Activated naive CD4-positive, alpha-beta T cell treated with anti-CD3 and anti-CD28 coated beads, Interleukin-2, amount 50 U/mL, for 24 hours (primary cell): ENCODE measurements around the gene SYT1.

Experiments
- H3K27ac Mint-ChIP-seq: one replicate; pipeline ENCODE4 v1.8.0; 2021; ENCODE audit warnings: mild to moderate bottlenecking, mixed read lengths
- H3K27me3 Mint-ChIP-seq: one replicate; pipeline ENCODE4 v1.8.0; 2021; ENCODE audit warnings: mixed read lengths
- H3K36me3 Mint-ChIP-seq: one replicate; pipeline ENCODE4 v1.8.0; 2021; ENCODE audit warnings: mixed read lengths
- H3K4me1 Mint-ChIP-seq: one replicate; pipeline ENCODE4 v1.8.0; 2021; ENCODE audit warnings: mixed read lengths
- H3K4me3 Mint-ChIP-seq: one replicate; pipeline ENCODE4 v1.8.0; 2021; ENCODE audit warnings: mild to moderate bottlenecking, mixed read lengths
- H3K9me3 Mint-ChIP-seq: one replicate; pipeline ENCODE4 v1.8.0; 2021; ENCODE audit warnings: mixed read lengths

Gene SYT1

GRCh38 chr12:79161249-79161934, 296.8 kb downstream of the SYT1 start:
- no peak overlapping the region for H3K4me3 Mint-ChIP-seq
- H3K27me3 Mint-ChIP-seq: no peaks in the 10 kb centered on the region
- H3K36me3 Mint-ChIP-seq: no peaks in the 10 kb centered on the region
- no peaks in the 10 kb centered on the region for H3K9me3 Mint-ChIP-seq
- H3K27ac Mint-ChIP-seq: no peak overlapping the region
- H3K4me1 Mint-ChIP-seq: no peaks in the 10 kb centered on the region

DNA sequence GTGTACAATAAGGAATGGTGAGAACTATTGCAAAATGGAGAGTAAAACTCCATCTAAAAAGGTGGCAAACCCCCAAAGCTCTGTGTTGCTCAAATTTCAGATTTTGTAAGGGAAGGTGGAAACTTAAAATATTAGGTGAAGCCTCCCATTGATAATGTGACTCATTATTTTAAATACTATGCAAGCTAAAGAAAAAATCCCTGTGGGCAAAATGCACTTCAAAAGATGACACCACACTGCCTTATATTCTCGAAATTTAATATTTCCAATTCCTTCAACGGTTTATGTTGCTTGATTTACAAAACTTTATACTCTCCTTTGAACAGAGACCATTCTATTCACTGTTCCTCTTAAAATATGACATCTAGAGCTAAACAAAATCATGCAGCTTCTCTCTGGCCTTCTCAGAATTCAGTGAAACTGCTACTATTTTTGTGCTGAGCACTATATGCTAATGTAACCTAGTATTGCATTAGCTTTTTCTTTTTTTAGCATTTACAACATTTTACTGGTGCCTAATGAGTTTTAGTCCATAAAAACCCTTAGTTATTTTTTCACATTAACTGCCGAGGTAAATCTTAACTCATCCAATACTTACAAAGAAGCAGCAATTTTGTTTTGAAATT, 297.7 kb downstream of the SYT1 start:
- Mint-ChIP-seq H3K36me3 (no peaks in the 10 kb centered on the region), H3K4me1 (no peaks in the 10 kb centered on the region), H3K27me3 (no peaks in the 10 kb centered on the region), H3K9me3 (no peaks in the 10 kb centered on the region), H3K4me3 (no peak overlapping the region), H3K27ac (no peak overlapping the region)

- Mint-ChIP-seq H3K4me3 (no peak overlapping the region), H3K27ac (no peak overlapping the region), H3K27me3 (no peaks in the 10 kb centered on the region), H3K36me3 (no peaks in the 10 kb centered on the region), H3K4me1 (no peaks in the 10 kb centered on the region), H3K9me3 (no peaks in the 10 kb centered on the region)
Measured at GRCh38 chr12:79162948-79163347, 298.4 kb downstream of the SYT1 start.

DNA sequence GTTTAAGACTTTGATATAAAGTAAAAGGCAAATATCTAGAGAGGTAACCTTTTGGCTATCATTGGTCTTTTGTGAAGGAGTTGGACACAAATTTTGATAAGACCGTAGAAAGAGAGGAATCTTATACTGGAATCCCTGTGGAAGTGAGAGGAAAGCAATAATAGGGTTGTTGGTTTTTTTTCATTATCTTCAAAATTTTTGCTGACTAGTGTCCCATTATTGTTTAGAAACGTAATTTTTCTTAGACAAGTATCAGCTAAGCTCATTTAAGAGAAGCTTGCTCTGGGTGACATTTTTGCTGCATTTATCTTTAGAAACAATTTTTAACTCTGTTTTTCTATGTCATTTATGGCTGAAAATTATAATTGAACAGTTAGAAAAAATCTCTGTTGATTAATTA, 300.3 kb downstream of the SYT1 start:
- Mint-ChIP-seq H3K27me3 (no peaks in the 10 kb centered on the region), H3K4me3 (no peak overlapping the region), H3K4me1 (no peaks in the 10 kb centered on the region), H3K9me3 (no peaks in the 10 kb centered on the region), H3K36me3 (no peaks in the 10 kb centered on the region), H3K27ac (no peak overlapping the region)

GRCh38 chr12:79168687-79169086, 304.1 kb downstream of the SYT1 start:
- Mint-ChIP-seq H3K4me3 (no peak overlapping the region), H3K4me1 (no peaks in the 10 kb centered on the region), H3K27ac (no peak overlapping the region), H3K27me3 (no peaks in the 10 kb centered on the region), H3K9me3 (peaks cover 5% of the 10 kb centered on the region), H3K36me3 (no peaks in the 10 kb centered on the region)

- Mint-ChIP-seq H3K27me3 (no peaks in the 10 kb centered on the region), H3K4me3 (no peak overlapping the region), H3K4me1 (no peaks in the 10 kb centered on the region), H3K36me3 (no peaks in the 10 kb centered on the region), H3K27ac (no peak overlapping the region), H3K9me3 (peaks cover 9% of the 10 kb centered on the region)
Measured at GRCh38 chr12:79174626-79175025, 310.1 kb downstream of the SYT1 start.

DNA sequence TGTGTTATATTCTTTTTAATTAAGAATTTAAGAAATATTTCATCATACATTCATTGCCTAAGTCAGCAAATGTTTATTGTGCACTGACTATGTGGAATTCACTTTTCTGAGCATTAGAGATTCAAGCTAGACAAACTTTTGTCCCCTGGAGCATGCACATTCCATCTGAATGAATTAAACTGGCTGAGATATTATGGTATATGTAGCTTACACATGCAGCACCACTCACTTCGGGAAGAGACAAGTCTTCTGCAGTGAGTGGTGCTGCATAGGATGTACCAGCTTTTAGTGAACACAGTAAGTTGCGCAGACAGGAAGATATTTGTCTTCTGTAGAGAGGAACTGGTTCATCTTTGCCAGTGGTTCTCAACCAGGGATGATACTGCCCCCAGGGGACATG, 318.4 kb downstream of the SYT1 start:
- Mint-ChIP-seq H3K27me3 (no peaks in the 10 kb centered on the region), H3K4me1 (no peaks in the 10 kb centered on the region), H3K27ac (no peak overlapping the region), H3K4me3 (no peak overlapping the region), H3K36me3 (no peaks in the 10 kb centered on the region), H3K9me3 (no peaks in the 10 kb centered on the region)

GRCh38 chr12:79183926-79184325, 319.4 kb downstream of the SYT1 start:
- H3K4me1 Mint-ChIP-seq: no peaks in the 10 kb centered on the region
- no peaks in the 10 kb centered on the region for H3K36me3 Mint-ChIP-seq
- H3K4me3 Mint-ChIP-seq: no peak overlapping the region
- H3K27me3 Mint-ChIP-seq: no peaks in the 10 kb centered on the region
- no peaks in the 10 kb centered on the region for H3K9me3 Mint-ChIP-seq
- H3K27ac Mint-ChIP-seq: no peak overlapping the region

- no peak overlapping the region for H3K27ac Mint-ChIP-seq
- no peaks in the 10 kb centered on the region for H3K9me3 Mint-ChIP-seq
- H3K27me3 Mint-ChIP-seq: no peaks in the 10 kb centered on the region
- no peaks in the 10 kb centered on the region for H3K4me1 Mint-ChIP-seq
- no peaks in the 10 kb centered on the region for H3K36me3 Mint-ChIP-seq
- H3K4me3 Mint-ChIP-seq: no peak overlapping the region
Measured at GRCh38 chr12:79186506-79186905, 321.9 kb downstream of the SYT1 start.

DNA sequence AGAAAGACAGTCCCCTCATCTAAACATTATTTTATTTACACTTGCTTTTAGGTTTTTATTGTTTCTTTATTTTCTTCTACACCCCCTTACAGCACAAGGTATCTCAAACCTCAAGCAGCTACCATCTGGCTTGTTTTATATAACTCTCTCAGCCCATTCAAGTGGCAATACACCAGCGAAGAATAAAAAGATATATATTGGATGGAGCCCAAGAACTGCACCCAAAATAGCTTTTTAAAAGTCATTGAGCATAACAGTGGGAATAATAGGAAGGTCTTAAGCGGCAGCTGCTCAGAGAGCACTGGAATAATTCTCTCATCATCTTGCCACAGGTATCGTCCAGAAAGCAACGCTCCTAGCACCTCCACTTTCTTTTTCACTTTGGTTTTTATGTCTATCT, 322.5 kb downstream of the SYT1 start:
- no peaks in the 10 kb centered on the region for H3K4me1 Mint-ChIP-seq
- no peak overlapping the region for H3K4me3 Mint-ChIP-seq
- no peaks in the 10 kb centered on the region for H3K36me3 Mint-ChIP-seq
- no peaks in the 10 kb centered on the region for H3K9me3 Mint-ChIP-seq
- no peak overlapping the region for H3K27ac Mint-ChIP-seq
- H3K27me3 Mint-ChIP-seq: no peaks in the 10 kb centered on the region

DNA sequence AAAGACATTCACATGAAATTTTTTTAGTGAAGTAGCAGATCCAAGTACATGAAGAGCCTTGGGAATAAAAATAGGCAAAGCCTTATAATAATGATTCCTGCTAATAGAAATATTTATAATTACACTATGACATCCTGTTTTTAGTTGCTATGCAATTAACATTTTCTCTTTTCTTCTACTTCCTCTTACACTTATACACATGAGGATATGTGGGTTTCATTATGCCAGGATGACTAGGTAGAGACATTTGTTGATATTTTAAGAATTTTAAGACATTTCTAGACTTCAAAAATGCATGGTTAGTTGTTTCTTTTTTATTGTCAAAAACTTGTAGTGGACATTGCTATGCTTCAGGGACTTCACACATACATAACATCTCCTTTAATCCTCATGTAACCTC, 326.8 kb downstream of the SYT1 start:
- H3K27ac Mint-ChIP-seq: no peak overlapping the region
- no peaks in the 10 kb centered on the region for H3K9me3 Mint-ChIP-seq
- no peak overlapping the region for H3K4me3 Mint-ChIP-seq
- no peaks in the 10 kb centered on the region for H3K36me3 Mint-ChIP-seq
- H3K4me1 Mint-ChIP-seq: no peaks in the 10 kb centered on the region
- H3K27me3 Mint-ChIP-seq: no peaks in the 10 kb centered on the region

- no peaks in the 10 kb centered on the region for H3K4me1 Mint-ChIP-seq
- no peaks in the 10 kb centered on the region for H3K9me3 Mint-ChIP-seq
- no peak overlapping the region for H3K4me3 Mint-ChIP-seq
- no peaks in the 10 kb centered on the region for H3K27me3 Mint-ChIP-seq
- H3K27ac Mint-ChIP-seq: no peak overlapping the region
- no peaks in the 10 kb centered on the region for H3K36me3 Mint-ChIP-seq
Measured at GRCh38 chr12:79194595-79194994, 330.0 kb downstream of the SYT1 start.

- Mint-ChIP-seq H3K9me3 (no peaks in the 10 kb centered on the region), H3K27ac (no peak overlapping the region), H3K4me3 (no peak overlapping the region), H3K27me3 (no peaks in the 10 kb centered on the region), H3K36me3 (no peaks in the 10 kb centered on the region), H3K4me1 (no peaks in the 10 kb centered on the region)
Measured at GRCh38 chr12:79199166-79199565, 334.6 kb downstream of the SYT1 start.

DNA sequence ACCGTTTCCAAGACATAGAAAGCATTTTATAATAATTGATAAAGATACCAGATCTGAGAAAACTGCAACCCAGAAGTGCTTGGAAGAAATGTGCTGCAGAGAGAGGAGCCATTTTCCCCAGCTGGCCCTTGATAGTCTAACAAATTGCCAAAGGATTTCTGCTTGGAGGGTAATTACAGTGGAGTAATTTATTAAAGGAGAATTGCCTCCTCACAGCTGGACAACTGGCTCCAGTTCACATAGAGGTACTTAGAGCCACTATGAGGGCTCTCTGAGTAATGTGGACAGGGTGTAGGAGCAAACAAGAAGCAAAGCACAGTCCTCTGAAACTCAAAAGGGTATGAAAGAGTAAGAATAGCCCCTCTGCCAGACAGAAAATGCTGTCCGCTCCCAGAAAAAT, 335.6 kb downstream of the SYT1 start:
- H3K27me3 Mint-ChIP-seq: no peaks in the 10 kb centered on the region
- no peaks in the 10 kb centered on the region for H3K9me3 Mint-ChIP-seq
- H3K27ac Mint-ChIP-seq: no peak overlapping the region
- no peaks in the 10 kb centered on the region for H3K36me3 Mint-ChIP-seq
- H3K4me3 Mint-ChIP-seq: no peak overlapping the region
- H3K4me1 Mint-ChIP-seq: no peaks in the 10 kb centered on the region

GRCh38 chr12:79203058-79203647, 338.6 kb downstream of the SYT1 start:
- no peak overlapping the region for H3K4me3 Mint-ChIP-seq
- no peaks in the 10 kb centered on the region for H3K27me3 Mint-ChIP-seq
- no peaks in the 10 kb centered on the region for H3K9me3 Mint-ChIP-seq
- H3K4me1 Mint-ChIP-seq: no peaks in the 10 kb centered on the region
- H3K27ac Mint-ChIP-seq: no peak overlapping the region
- no peaks in the 10 kb centered on the region for H3K36me3 Mint-ChIP-seq

DNA sequence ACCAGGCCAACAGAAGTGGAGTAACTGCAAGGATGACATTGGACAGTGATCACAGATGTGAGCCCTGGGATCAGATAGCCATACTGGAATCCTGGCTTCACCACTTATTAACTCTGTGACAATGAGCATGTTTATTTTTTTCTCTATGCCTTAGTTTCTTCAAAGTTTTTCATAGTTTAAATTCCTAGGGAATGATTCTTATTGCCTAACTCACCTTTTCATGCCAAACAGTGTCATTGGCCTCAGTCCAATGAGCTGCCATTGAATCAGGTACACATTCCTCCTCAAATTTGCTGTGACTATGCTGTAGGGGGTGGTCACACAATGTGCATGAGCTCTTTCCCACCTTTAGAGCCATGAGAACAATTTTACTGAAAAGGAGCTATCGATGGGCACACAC, 342.3 kb downstream of the SYT1 start:
- no peaks in the 10 kb centered on the region for H3K36me3 Mint-ChIP-seq

More for the DNA sequence above, 342.3 kb downstream of the SYT1 start:
- Mint-ChIP-seq H3K9me3 (peaks cover 8% of the 10 kb centered on the region), H3K27me3 (no peaks in the 10 kb centered on the region), H3K4me3 (no peak overlapping the region), H3K27ac (no peak overlapping the region), H3K4me1 (no peaks in the 10 kb centered on the region)
